Astrocyte of the cerebellum (primary cell): ENCODE measurements around the gene OPRD1.

ENCODE experiments used
- DNase-seq: peaks from one replicate; pipeline ENCODE4 v3.0.0-alpha.2; 2011; ENCODE audit warnings: low read depth
- H3K4me3 ChIP-seq: 2 replicates; pipeline ENCODE4 v1.5.1; 2011; ENCODE audit warnings: mild to moderate bottlenecking, low read depth, low read length, moderate library complexity
- CTCF ChIP-seq: IDR thresholded peaks from 2 replicates; pipeline ENCODE4 v1.5.1; 2012; ENCODE audit warnings: low read length, low read depth, moderate library complexity, mild to moderate bottlenecking; ENCODE audit errors: missing control alignments
- in situ Hi-C: cut with HindIII; loops from 2 replicates; pipeline ENCODE4 v1.10.0; 2017; ENCODE audit warnings: low sequenced_read_pairs

The OPRD1 gene

DNA sequence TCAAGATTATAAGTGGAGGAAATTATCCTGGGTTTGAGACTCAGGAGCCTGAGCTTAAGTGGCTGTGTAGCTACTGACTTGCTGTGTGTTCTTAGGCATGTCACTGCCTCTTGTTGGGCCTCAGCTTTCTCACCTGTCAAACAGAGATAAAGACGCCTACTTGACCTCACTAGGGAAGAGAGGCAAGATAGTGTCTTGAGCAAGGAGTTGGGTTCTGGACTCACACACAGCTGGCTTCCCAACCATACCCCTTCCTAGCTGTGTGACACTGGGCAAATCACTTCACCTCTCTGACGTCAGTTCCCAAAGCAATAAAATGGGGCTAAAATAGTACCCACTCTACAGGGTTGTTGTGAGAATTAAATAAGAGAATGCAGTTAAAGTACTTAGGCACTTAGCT lies 90.8 kb downstream of the OPRD1 start:
- no peak for DNase-seq
- H3K4me3 ChIP-seq: no peak overlapping the region
- no peak for TF ChIP-seq CTCF
- in situ Hi-C loops: no loop called here

DNA sequence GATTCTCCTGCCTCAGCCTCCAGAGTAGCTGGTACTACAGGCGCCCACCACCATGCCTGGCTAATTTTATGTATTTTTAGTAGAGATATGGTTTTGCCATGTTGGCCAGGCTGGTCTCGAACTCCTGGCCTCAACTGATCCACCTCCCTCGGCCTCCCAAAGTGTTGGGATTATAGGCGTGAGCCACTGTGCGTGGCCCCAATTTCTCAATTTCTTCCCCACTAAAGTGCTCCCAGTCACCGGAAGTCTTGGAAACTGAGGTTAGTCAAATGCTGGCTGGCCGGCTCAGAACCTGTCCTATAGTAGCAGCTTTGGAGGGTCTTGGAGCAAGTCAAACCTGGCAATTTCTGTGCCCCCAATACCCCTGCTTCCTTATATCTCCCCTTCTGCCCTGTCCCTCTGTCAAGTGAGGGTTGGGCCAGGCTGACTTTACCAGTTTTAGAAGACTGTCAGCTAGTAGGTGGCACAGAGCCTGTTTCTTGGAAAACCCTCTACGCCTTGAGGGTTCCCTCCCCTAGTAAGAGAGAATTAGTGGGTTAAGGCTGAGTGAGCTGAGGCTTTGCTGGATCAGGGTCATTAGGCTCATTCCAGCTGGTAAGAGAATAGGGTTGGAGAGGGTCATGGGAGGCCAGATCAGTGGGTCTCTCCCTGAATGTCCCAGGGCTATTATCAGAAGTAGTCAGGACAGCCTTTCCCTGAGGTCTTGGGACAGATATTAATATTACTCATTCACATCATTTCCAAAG lies 94.1 kb downstream of the OPRD1 start:
- DNase-seq: no peak
- no peak overlapping the region for H3K4me3 ChIP-seq
- TF ChIP-seq CTCF: no peak
- in situ Hi-C loops: no loop called here

- no peak for TF ChIP-seq CTCF
- in situ Hi-C loops: no loop called here
- DNase-seq: no peak
- no peak overlapping the region for H3K4me3 ChIP-seq
Measured at GRCh38 chr1:28909198-28909597, 97.2 kb downstream of the OPRD1 start.

DNA sequence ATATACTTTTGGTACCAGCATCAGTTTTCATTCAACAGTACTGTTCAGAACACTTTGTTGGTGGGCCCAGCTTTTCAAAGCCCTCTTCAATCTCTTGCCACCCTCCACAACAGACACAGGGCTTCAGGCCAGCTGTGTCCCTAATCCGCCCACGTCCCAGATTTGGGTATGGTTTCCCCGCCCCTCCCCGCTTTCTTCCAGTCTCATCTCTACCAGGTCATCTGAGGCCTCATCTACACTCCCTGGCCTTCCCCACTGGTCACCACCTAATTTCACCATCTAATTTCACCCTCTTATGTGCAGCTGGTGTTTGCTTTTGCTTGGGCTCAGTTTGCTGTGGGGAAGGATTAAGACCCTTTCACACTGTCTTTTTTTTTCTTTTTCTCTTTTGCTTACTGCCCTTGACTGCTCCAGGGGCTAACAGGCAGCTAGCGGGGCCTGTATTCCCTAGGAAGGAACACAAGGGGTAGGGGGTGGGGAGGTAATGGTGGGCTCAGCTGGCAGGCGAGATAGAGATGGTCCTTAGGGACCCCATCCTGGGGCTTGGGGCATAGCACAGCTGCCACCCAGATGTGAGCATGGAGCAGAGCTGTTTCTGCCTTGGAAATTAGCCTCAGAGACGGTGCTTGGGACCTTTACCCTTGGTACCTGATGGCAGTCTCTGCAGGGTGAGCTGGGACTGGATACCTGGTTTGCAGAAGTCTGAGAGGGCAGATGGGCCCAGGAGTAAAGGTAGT lies 98.6 kb downstream of the OPRD1 start:
- no peak for DNase-seq
- H3K4me3 ChIP-seq: no peak overlapping the region
- TF ChIP-seq CTCF: no peak
- in situ Hi-C loops: no loop called here

- no peak for TF ChIP-seq CTCF
- peak overlapping the region; percentile 56 for H3K4me3 ChIP-seq
- no peak for DNase-seq
- in situ Hi-C loops: no loop called here
Measured at GRCh38 chr1:28913786-28914227, 101.8 kb downstream of the OPRD1 start.

- TF ChIP-seq CTCF: no peak
- H3K4me3 ChIP-seq: peak within 1 kb of the TSS; percentile 56
- peak; percentile 77 for DNase-seq
- in situ Hi-C loops: no loop called here
Measured at GRCh38 chr1:28914228-28915030, 102.5 kb downstream of the OPRD1 start, which contains the start of gene EPB41. Gene EPB41, plus strand, starts transcription at chr1:28914569. Its CDS starts 72,869 bp downstream, at chr1:28987438.
